Tibial nerve (tissue), 4 donors: ENCODE results near the gene SEPTIN7. TPM values are rescaled to one million over a fixed set of nuclear protein-coding genes. Genes with fewer than 3 reads are reported as not detected.

Experiments
- DNase-seq, 2 donors: peaks; one replicate each; pipeline ENCODE4 v3.0.0-alpha.2; 2019; ENCODE audit warnings: low spot score in 2 of 2
- H3K27ac ChIP-seq, 4 donors: fragments of 200-600 bp; sonication (generic) in 3 of 4; one replicate each; pipeline ENCODE4 v1.5.1; 2017 to 2019; ENCODE audit warnings: mild to moderate bottlenecking in 1 of 4
- H3K27me3 ChIP-seq, 2 donors: fragments of 200-600 bp; sonication (generic) in 1 of 2; one replicate each; pipeline versions ENCODE4 v1.5.1 to v1.6.0; 2017 to 2019
- H3K36me3 ChIP-seq, 3 donors: fragments of 200-600 bp; sonication (generic); one replicate each; pipeline ENCODE4 v1.5.1; 2018 to 2019
- H3K4me1 ChIP-seq, 4 donors: fragments of 200-600 bp; sonication (generic) in 3 of 4; one replicate each; pipeline ENCODE4 v1.5.1; 2017 to 2019
- H3K4me3 ChIP-seq, 4 donors: fragments of 200-600 bp; sonication (generic) in 3 of 4; one replicate each; pipeline ENCODE4 v1.5.1; 2017 to 2019; ENCODE audit warnings: mild to moderate bottlenecking in 1 of 4, moderate library complexity in 1 of 4
- H3K9me3 ChIP-seq, 4 donors: fragments of 200-600 bp; sonication (generic) in 3 of 4; one replicate each; pipeline ENCODE4 v1.5.1; 2017 to 2019
- CTCF ChIP-seq, 5 experiments: fragments of 200-600 bp in 3 of 5; fragments of 450-650 bp in 2 of 5; sonication (generic) in 3 of 5; IDR thresholded peaks; one replicate each; pipeline ENCODE4 v1.5.1; 2016 to 2019; ENCODE audit warnings: antibody characterized with exemption in 5 of 5, mild to moderate bottlenecking in 3 of 5, moderate library complexity in 2 of 5
- EP300 ChIP-seq, 2 donors: sonication (generic); formaldehyde crosslinking; IDR thresholded peaks; one replicate each; pipeline ENCODE4 v1.6.1; 2017; ENCODE audit warnings: antibody characterized with exemption in 2 of 2, mild to moderate bottlenecking in 1 of 2
- POLR2A ChIP-seq, 2 donors: fragments of 450-650 bp; IDR thresholded peaks; one replicate each; pipeline ENCODE4 v1.6.1; 2017; ENCODE audit warnings: antibody characterized with exemption in 2 of 2, mild to moderate bottlenecking in 2 of 2, moderate library complexity in 2 of 2
- WGBS, 2 donors: methylation state at CpG; one replicate each; pipeline ENCODE4 v1.1.5; 2018; 5-methylcytosine and 5-hydroxymethylcytosine counted together
- total RNA-seq, 4 donors: library from RNA; depleted of rRNA; stranded (reverse); fragments of >200 nt; gene quantifications; one replicate each; pipeline ENCODE4 v1.1.0, GENCODE V29; 2016

SEPTIN7 gene
- total RNA-seq, 4 donors from 2014 or later = 158 to 214 (median 188) TPM

GRCh38 chr7:35849158-35849831, 48.4 kb downstream of the SEPTIN7 start:
- Histone ChIP-seq H3K9me3 (no peaks in the 10 kb centered on the region), H3K27me3 (no peaks in the 10 kb centered on the region), H3K4me1 (peaks cover 0 to 55% (median 8%) of the 10 kb centered on the region in 4 donors), H3K27ac (no peak overlapping the region), H3K4me3 (no peak overlapping the region), H3K36me3 (peaks cover 0 to 34% (median 0%) of the 10 kb centered on the region in 3 donors)
- TF ChIP-seq CTCF (IDR thresholded peaks at IDR 0.05) = no peak
- 69 to 72% methylated on average over 7 of the region's 7 CpGs for WGBS, 2 donors
- DNase-seq = no peak

DNA sequence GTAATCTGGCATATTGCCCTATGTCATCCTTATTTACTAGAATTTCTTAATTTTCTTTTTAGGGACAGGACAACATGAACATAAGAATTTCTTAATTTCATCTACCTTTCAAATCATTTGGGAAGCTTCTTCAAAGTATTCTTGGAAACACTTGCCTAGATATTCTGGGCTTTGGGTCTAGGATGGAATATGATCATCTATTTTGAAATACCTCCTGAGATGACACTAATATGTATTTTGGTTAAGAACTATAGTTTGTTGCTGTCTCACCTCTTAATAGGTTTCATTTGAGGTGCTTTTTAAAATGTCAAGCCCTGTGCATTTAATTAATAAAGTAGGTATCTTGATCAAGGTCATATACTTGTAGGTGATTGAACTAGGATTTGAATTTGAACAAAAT, 49.1 kb downstream of the SEPTIN7 start:
- TF ChIP-seq CTCF (IDR thresholded peaks at IDR 0.05) (no peak), POLR2A (IDR thresholded peaks at IDR 0.05) (no peak), EP300 (IDR thresholded peaks at IDR 0.05) (no peak)
- Histone ChIP-seq H3K4me1 (peaks cover 0 to 58% (median 8%) of the 10 kb centered on the region in 4 donors), H3K27me3 (no peaks in the 10 kb centered on the region), H3K9me3 (no peaks in the 10 kb centered on the region), H3K4me3 (no peak overlapping the region), H3K27ac (no peak overlapping the region), H3K36me3 (peaks cover 0 to 28% (median 0%) of the 10 kb centered on the region in 3 donors)
- DNase-seq = no peak

Other genes with a start within 250 kb of the SEPTIN7 start
- gene HERPUD2, start 105.9 kb upstream of the SEPTIN7 start, total RNA-seq = 10 to 100 TPM; 25.3 to 44.1 (median 39.3) TPM